OCI-LY1 (cell line): ENCODE measurements around the gene CRHR1.

Source experiments
- H2AFZ ChIP-seq: fragments of 200-600 bp; sonication (generic), shearing (Covaris generic); 2 replicates; pipeline ENCODE4 v1.6.0; 2014; ENCODE audit warnings: antibody characterized with exemption, mild to moderate bottlenecking, low read length
- H3F3A ChIP-seq: fragments of 200-600 bp; sonication (generic), shearing (Covaris generic); 2 replicates; pipeline ENCODE4 v1.6.0; 2014; ENCODE audit warnings: mild to moderate bottlenecking, antibody characterized with exemption, low read length, moderate library complexity; ENCODE audit not compliant: insufficient read depth
- H3K27ac ChIP-seq: fragments of 200-600 bp; sonication (generic); 2 replicates; pipeline ENCODE4 v1.5.1; 2014; ENCODE audit warnings: low read length, mixed run types, mild to moderate bottlenecking, low read depth; ENCODE audit not compliant: poor library complexity, severe bottlenecking
- H3K27me3 ChIP-seq: fragments of 200-600 bp; sonication (generic); 2 replicates; pipeline ENCODE4 v1.6.0; 2014; ENCODE audit warnings: antibody characterized with exemption, mild to moderate bottlenecking, low read length, moderate library complexity; ENCODE audit not compliant: insufficient read depth
- H3K36me3 ChIP-seq: fragments of 200-600 bp; sonication (generic); 2 replicates; pipeline ENCODE4 v1.6.1; 2014; ENCODE audit warnings: mild to moderate bottlenecking, antibody characterized with exemption, low read length, moderate library complexity, mixed read lengths; ENCODE audit not compliant: insufficient read depth
- H3K4me1 ChIP-seq: fragments of 200-600 bp; sonication (generic); 2 replicates; pipeline ENCODE4 v1.5.1; 2014; ENCODE audit warnings: mild to moderate bottlenecking, low read length, moderate library complexity; ENCODE audit not compliant: insufficient read depth, severe bottlenecking
- H3K4me2 ChIP-seq: fragments of 200-600 bp; sonication (generic), shearing (Covaris generic); 2 replicates; pipeline ENCODE4 v1.6.1; 2014; ENCODE audit warnings: low read length
- H3K4me3 ChIP-seq: fragments of 200-600 bp; sonication (generic); 2 replicates; pipeline ENCODE4 v1.5.1; 2014; ENCODE audit warnings: low read length, low read depth, mild to moderate bottlenecking, mixed read lengths; ENCODE audit not compliant: poor library complexity, severe bottlenecking
- H3K79me2 ChIP-seq: fragments of 200-600 bp; shearing (Covaris generic); 2 replicates; pipeline ENCODE4 v1.6.1; 2016; ENCODE audit warnings: mixed run types, low read length, mixed read lengths; ENCODE audit not compliant: insufficient read depth
- H3K9ac ChIP-seq: fragments of 200-600 bp; sonication (generic), shearing (Covaris generic); 2 replicates; pipeline ENCODE4 v1.6.1; 2014; ENCODE audit warnings: mild to moderate bottlenecking, low read length, mixed read lengths
- H3K9me2 ChIP-seq: fragments of 200-600 bp; sonication (generic), shearing (Covaris generic); 2 replicates; pipeline ENCODE4 v1.6.1; 2014; ENCODE audit warnings: low read depth, mild to moderate bottlenecking, low read length, mixed read lengths
- H3K9me3 ChIP-seq: fragments of 200-600 bp; shearing (Covaris generic); 2 replicates; pipeline ENCODE4 v1.6.1; 2014; ENCODE audit warnings: low read length, mixed read lengths
- H4K20me1 ChIP-seq: fragments of 200-600 bp; sonication (generic), shearing (Covaris generic); 2 replicates; pipeline ENCODE4 v1.6.0; 2016; ENCODE audit warnings: mild to moderate bottlenecking, low read length; ENCODE audit not compliant: insufficient read depth
- CTCF ChIP-seq: fragments of 200-600 bp; sonication (generic), shearing (Covaris generic); IDR thresholded peaks from 2 replicates; pipeline ENCODE4 v1.5.1; 2017; ENCODE audit warnings: mild to moderate bottlenecking, antibody characterized with exemption, low read length, moderate library complexity, mixed read lengths
- EZH2 ChIP-seq: fragments of 200-600 bp; sonication (generic), shearing (Covaris generic); IDR thresholded peaks from 2 replicates; pipeline ENCODE4 v1.8.0; 2017; ENCODE audit warnings: borderline replicate concordance, mixed run types, mild to moderate bottlenecking, antibody characterized with exemption, low read length, moderate library complexity, mixed read lengths

The CRHR1 gene

GRCh38 chr17:45848868-45849535 is 64.9 kb downstream of the CRHR1 start:
- H3K4me2 ChIP-seq = no peak overlapping the region
- H3K9ac ChIP-seq = no peak overlapping the region
- no peaks in the 10 kb centered on the region for H3K36me3 ChIP-seq
- no peak overlapping the region for H3K27ac ChIP-seq
- H3K27me3 ChIP-seq = no peaks in the 10 kb centered on the region
- no peak for TF ChIP-seq EZH2
- TF ChIP-seq CTCF = no peak
- H3K9me3 ChIP-seq = no peaks in the 10 kb centered on the region
- H3K79me2 ChIP-seq = no peaks in the 10 kb centered on the region
- no peaks in the 10 kb centered on the region for H3F3A ChIP-seq
- H2AFZ ChIP-seq = no peak overlapping the region
- no peak overlapping the region for H3K4me3 ChIP-seq
- no peaks in the 10 kb centered on the region for H3K4me1 ChIP-seq
- H4K20me1 ChIP-seq = no peaks in the 10 kb centered on the region
- no peaks in the 10 kb centered on the region for H3K9me2 ChIP-seq

GRCh38 chr17:45849536-45849990 is 65.4 kb downstream of the CRHR1 start:
- Histone ChIP-seq H3K36me3 (no peaks in the 10 kb centered on the region), H3K9me3 (no peaks in the 10 kb centered on the region), H3K4me1 (no peaks in the 10 kb centered on the region), H3F3A (no peaks in the 10 kb centered on the region), H3K27me3 (no peaks in the 10 kb centered on the region), H3K9me2 (no peaks in the 10 kb centered on the region), H3K27ac (no peak overlapping the region), H3K4me2 (no peak overlapping the region), H3K4me3 (no peak overlapping the region), H3K79me2 (no peaks in the 10 kb centered on the region), H3K9ac (no peak overlapping the region), H2AFZ (no peak overlapping the region), H4K20me1 (no peaks in the 10 kb centered on the region)
- TF ChIP-seq EZH2 (no peak), CTCF (no peak)

- Histone ChIP-seq H3K36me3 (no peaks in the 10 kb centered on the region), H3K4me3 (no peak overlapping the region), H3K9me2 (no peaks in the 10 kb centered on the region), H3K27me3 (no peaks in the 10 kb centered on the region), H3K4me1 (no peaks in the 10 kb centered on the region), H3K9me3 (no peaks in the 10 kb centered on the region), H4K20me1 (no peaks in the 10 kb centered on the region), H2AFZ (no peak overlapping the region), H3K79me2 (no peaks in the 10 kb centered on the region), H3K4me2 (no peak overlapping the region), H3F3A (no peaks in the 10 kb centered on the region), H3K27ac (no peak overlapping the region), H3K9ac (no peak overlapping the region)
- TF ChIP-seq EZH2 = no peak
- TF ChIP-seq CTCF = no peak
These were observed 65.9 kb downstream of the CRHR1 start for GRCh38 chr17:45850011-45850410.
